GM21619 (cell line): ENCODE data around the gene ZBED5.

Experiments used
- ATAC-seq: cut with Tn5 transposase; IDR thresholded peaks from one replicate; pipeline ENCODE4 v1.9.1; 2021; ENCODE audit not compliant: unreplicated experiment

ZBED5 gene

DNA sequence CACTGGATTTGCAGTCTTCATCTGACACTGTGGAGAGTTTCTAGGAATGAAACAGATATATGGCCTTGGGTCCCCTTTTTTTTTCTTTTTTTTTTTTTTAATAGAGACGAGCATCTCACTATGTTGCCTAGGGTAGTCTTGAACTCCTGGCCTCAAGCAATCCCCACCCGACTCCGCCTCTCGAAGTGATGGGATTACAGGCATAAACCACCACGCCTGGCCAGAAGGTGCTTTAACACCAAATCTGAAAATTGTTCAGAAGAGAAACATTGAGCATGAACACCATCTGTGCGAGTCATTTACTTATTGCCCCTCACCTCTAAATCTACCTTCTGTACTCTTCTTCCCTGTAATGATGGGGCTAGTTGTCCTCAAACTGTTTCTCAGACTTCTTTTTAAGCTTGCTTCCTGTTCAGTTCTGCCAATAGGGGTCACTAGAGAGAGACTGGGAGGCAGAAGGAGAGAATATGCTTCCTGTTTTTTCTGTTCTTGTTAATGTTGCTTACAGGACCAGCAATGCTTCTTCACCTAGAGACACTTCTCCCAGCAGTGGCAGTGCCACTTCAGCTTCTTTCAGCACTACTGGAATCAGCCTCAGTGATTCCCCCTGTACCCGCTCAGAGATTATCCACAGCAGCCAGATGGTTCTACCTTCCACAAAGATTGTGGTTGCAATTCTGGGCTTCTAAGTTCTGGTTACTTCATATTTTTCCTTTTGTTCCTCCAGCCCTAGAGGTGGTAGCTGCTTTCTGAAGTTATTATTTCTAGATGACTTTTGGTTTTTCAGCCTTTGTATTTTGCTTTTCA, 20.8 kb upstream of the ZBED5 start:
- ATAC-seq: no peak

DNA sequence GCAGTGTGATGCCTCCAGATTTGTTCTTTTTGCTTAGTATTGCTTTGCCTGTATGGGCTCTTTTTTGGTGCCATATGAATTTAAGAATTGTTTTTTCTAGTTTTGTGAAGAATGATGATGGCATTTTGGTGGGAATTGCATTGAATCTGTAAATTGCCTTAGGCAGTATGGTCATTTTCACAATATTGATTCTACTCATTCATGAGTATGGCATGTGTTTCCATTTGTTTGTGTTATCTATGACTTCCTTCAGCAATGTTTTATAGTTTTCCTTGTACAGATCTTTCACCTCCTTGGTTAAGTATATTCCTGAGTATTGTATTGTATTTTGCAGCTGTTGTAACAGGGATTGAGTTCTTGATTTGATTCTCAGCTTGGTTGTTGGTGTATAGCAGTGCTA, 18.3 kb upstream of the ZBED5 start:
- ATAC-seq: no peak

DNA sequence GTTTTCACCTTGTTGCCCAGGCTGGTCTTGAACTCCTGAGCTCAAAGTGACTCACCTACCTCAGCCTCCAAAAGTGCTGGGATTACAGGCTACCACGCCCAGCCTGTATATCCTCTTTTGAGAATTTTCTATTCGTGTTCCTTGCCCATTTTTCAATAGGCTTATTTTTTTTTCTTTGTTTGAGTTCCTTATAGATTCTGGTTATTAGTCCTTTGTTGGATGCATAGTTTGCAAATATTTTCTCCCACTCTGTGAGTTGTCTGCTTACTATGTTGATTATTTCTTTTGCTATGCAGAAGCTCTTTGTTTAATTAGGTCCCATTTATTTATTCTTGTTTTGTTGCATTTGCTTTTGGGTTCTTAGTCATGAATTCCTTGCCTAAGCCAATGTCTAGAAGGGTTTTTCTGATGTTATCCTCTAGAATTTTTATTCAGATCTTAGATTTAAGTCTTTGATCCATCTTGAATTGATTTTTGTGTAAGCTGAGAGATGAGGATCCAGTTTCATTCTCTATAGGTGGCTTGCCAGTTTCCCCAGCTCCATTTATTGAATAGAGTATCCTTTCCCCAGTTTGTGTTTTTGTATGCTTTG, 17.7 kb upstream of the ZBED5 start:
- ATAC-seq: no peak

DNA sequence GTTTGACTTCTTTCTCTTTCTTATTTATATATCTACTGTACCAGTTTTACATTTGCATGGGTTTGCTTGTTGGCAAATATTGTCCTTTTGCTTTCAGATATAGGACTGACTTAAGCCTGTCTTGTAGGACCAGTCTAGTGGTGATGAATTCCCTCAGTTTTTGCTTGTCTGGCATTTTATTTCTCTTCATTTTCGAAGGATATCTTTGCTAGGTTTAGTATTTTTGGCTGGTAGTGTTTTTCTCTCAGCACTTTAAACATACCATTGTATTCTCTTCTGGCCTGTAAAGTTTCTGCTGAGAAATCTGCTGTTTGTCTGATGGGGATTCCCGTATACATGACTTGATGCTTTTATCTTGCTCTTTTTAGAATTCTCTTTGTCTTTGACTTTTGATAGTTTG, 14.2 kb upstream of the ZBED5 start:
- ATAC-seq: no peak

DNA sequence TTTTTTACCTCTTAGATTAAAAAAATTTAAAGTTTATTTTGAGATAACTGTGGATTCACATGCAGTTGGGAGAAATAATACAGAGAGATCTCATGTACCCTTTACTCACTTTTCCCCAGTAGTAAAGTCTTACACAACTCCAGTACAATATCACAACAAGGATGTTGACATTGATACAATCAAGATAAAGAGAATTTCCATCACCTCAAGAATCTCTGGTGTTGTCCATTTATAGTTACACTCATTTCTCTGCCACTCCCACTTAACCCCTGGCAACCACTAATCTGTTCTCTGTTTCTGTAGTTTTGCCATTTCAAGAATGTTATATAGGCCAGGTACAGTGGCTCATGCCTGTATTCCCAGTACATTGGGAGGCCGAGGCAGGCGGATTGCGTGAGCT, 10.5 kb upstream of the ZBED5 start:
- ATAC-seq: no peak

DNA sequence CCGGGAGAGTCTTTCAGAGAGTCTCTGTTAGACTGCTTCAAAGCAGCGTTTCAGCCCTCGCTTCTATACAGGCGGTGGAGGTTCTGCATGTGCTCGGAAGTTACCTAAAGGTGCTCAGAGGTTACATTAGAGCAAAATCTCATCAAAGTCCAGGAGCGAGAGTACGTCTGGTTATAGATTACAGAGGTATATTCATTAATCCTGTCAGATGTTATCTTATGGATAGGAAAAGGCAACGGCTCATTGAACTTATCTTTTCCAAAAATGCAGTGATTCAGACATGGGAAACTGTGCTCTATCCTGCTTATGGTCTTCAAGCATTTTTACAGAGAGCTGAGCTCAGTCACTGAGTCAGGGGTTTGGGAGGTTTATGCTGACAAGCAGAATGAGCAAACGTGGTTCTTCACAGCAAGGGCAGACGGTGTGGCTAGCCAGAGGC, 9.1 kb upstream of the ZBED5 start:
- no peak for ATAC-seq

DNA sequence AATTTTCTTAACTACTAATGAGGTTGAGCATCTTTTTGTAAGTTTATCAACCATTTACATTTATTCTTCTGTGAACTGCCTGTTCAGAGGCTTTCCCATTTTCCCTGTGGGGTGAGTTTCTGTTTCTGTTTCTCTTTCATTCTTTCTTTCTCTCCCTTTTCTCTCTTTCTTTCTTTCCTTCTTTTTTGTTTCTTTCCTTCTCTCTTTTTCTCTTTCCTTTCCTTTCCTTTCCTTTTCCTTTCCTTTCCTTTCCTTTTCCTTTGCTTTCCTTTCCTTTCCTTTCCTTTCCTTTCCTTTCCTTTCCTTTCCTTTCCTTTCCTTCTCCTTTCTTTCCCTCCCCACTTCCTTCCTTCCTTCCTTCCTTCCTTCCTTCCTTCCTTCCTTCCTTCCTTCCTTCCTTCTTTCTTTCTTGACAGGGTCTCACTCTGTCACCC, 8.0 kb upstream of the ZBED5 start:
- ATAC-seq: no peak

DNA sequence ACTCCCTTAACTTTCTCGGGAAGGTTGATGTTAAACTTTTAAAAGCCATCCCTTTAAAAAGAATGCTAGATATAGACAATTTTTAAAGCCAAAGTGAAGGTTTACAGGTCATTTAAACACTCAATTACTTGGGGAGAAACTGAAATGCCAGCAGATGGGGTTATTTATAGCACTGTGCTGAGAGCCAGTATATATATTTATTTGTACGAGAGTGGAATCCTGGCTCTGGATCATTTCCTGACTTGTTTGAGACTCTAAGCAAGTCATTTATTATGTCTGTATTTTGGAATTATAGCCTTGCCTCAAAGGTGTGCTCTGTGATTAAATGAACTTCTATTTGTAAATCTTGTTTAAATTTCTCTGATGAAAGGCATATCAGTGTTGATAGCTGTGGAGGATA, 6.8 kb upstream of the ZBED5 start:
- no peak for ATAC-seq

DNA sequence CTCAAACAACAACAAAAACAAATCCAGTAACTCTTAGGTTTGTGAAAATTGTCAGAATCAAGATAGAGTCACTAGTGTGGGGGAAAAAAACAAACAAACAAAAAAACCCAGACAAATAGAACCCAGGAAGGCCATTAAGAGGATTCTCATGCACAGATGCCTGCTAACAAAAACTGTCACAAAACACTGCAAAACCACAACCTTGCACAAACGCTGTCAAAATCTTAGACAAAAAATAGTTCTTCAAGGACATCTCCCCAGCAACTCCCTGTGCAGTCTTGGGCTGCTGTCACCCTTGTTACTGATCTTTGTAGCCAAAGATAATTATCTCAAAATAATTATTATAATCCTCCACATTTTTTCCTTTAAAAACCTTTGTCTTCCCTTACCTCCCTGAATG, 4.6 kb upstream of the ZBED5 start:
- ATAC-seq: no peak

DNA sequence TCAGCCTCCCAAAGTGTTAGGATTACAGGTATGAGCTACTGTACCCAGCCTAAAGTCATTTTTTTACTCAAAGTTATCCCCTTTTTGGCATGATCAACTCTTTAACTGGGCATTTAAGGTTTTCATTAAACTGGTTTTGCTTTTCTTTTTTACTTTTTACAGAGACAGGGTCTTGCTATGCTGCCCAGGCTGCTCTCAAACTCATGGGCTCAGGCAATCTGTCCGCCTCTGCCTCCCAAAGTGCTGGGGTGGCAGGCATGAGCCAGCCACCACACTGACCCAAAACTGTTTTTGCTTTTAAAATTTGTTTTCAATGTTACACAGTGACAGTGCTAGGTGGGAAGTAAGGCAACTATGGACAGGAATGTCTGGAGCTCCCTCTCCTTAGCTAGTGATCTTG, 3.9 kb upstream of the ZBED5 start:
- no peak for ATAC-seq

DNA sequence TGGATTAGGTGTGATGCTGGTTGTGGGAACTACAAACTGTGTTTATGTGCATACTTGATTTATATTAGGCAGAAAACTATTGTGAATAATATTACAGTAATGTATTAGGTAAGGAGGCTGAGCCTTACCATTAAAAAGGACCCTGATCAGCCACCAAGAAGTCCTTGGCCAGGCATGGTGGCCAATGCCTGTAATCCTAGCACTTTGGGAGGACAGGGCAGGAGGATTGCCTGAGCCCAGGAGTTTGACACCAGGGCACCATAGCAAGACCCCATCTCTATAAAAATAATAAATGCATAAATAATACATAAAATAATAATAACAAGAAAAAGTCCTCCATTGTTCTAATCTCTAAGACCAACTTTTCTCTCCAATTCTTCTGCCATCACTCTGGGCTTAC, 3.2 kb upstream of the ZBED5 start:
- ATAC-seq: no peak

DNA sequence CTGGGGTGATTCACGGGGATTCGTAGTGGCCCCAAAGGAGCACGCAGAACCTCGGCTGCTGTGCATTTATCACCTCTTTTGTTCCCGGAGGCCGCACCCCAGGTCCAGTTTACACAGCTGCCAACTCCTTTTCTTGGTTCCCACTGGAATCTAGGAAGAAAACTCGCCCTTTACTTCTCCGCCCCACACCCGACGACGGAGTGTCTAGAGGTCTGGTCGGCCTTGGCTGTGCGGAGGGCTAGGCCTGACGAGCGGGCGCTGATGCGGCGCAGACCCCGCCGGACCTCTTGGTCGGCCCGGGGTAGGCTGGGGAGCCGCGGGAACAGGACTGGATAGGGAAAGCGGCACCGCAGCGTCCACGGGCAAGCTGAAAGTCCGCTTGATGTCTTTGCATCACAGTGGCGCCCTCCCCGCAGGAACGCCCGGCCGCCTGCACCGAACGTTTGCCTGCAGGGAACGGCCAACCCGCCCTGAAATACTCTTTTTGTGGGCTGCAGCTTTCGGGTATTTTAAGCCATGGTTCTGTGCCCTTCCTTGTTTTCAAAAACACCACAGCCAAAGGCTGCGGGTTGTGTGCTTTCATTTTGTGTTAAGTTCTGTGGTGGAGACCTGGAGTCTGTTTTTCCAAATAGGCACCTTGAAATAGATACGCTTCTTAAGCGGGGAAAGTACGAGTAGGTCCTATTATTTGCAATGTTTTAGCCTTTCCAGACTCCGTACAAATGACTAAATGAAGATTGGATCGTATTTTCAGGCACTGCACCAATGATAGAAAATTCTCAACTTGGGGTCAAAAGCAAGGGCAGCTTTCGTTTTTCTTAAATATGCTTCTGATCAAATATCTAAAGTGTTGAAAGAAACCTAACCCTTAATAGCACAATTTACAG, 829 bp upstream of the ZBED5 start:
- peak; percentile 22 for ATAC-seq

DNA sequence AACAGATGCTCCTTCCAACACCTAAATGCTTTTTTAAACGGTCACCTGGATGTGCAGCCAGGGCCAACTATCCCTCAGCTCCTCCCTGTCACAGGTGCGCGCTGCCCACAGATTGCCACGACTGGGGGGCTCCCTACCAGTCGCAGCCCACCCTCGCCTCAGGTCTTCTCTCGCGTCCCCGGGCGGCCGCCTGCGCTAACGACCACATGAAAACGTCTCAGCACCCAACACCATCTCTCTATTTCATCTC, 469 bp downstream of the ZBED5 start:
- ATAC-seq: peak; percentile 11

DNA sequence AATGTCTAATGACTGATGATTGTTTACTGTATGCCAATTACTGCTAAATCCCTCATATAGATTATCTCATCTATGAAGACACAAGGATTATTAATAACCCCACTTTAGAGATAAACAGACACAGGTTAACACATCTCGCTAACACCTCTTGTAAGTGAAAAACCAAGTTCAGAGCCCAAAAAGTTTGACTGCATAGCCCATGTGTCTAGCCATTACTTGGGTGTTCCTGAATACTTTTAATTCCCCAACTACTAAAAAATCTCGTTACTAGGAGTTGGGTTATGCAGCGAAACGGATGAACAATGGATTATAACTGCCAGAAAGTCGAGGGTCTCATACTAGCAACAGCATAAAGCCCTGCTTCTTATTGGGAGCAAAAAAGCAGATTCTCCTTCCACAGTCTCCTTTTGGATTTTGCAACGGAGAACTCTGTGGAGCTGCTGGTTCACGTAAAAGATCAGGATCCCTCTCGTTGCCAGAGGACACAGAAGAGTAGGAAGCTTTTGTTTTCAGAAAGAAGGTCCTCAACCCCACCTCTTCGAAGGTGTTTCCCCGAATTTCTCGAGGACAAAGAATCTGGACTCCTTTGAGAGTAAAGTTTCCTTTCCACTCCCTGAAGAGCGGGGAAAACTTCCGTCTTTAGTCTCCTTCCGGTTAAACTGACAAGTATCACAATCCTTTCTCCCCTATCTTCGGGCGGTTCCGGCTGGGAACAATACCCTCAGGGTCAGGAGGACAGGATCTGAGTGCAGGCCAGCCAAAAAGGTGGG, 979 bp downstream of the ZBED5 start:
- ATAC-seq: no peak

DNA sequence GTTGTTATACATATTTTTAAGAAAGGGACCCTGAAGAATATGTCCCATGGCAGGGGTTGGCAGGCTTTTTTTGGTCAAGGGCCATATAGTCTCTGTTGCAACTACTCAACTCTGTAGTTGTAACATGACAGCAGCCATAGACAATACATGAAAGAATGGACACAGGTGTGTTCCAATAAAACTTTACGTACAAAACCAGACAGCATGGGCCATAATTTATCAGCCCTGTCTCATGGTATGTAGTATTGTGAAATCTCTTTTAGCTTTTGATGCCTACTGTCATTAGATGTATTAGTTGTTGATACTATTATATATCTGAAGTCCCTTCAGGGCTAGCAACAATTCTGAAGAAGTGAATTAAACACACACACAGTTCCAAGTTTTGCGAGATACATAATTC, 2.6 kb downstream of the ZBED5 start:
- no peak for ATAC-seq

DNA sequence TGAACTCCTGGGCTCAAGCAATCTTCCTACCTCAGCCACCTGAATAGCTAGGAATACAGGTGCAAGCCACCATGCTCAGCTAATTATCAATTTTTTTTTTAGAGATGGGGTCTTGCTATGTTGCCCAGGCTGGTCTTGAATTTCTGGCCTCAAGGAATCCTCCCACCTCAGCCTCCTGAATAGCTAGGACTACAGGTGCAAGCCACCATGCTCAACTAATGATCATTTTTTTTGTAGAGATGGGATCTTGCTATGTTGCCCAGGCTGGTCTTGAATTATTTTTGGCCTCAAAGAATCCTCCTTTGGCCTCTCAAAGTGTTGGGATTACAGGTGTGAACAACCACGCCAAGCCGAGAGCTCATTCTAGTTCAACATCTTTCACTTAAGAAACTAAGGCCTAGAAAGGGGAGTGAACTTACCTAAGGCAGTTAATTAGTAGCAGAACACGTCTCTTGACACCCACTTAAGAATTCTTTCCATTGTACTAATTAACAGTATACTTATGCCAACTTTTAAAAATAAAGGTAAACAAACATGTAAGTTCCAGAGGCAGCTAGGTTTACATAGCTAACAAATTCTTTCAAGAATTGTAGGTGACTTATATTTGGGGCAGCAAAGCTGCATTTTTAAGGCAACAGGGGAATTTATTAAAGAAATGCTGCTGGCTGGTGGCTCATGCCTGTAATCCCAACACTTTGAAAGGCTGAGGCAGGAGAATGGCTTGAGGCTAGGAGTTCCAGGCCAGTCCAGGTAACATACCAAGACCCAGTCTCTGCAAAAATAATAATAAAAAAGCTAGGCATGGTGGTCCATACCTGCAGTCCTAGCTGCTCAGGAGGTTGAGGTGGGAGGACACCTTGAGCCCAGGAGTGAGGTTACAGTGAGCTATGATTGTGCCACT, 9.6 kb downstream of the ZBED5 start:
- no peak for ATAC-seq

DNA sequence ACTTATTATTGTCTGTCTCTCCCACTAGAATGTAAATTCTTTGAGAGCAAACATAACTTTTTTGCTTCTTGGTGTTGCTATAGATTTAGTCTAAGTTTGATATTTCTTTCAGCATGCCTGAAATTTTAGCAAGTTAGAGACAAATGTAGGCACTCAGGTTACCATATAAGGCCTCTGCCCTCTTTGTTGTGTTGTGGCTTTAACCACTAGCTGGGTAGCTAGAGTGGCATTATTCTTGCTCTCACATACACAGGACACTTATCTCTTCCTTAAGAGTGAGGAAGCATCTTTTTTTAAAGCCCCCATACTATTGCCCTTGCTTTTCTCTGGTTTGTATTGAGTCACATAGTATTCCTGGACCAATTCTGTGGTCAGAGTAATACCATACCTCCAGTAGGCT, 11.2 kb downstream of the ZBED5 start:
- ATAC-seq: no peak

DNA sequence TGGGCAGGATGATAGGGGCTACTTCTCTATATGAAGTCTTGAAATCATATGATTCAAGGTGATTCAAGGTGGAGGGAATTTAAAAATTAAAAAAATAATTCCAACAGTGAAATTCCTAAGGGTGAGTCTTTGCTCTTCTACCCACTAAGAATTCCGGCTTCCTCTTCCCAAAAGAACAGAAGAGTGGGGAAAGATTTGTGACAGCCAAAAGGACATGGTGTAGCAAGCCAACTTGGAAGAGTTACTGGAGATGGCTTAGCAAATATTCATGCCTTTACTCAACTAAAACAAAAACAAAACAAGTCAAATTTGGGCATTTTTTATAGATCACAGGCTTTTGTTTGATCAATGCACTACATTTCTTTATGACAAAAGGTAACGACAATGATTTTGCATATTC, 12.3 kb downstream of the ZBED5 start:
- no peak for ATAC-seq

DNA sequence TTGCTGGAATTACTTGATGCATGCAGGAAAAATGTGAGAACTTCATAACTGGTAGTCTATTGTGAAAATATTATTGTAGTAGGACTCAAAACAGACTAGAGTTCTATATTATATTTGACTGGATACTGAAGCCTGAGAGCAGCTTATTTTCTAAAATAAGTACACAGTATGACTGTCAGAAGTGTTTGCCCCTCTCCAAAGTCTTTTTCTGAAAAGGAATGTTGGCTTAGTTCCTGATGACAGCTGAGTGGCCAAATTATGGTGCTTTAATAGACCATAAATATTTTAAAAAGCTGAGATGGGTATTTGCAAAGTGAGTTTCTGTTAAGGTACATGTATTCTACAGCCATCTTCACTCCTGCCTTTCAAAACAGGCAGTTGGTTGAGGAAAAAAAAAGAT, 13.1 kb downstream of the ZBED5 start:
- ATAC-seq: no peak

DNA sequence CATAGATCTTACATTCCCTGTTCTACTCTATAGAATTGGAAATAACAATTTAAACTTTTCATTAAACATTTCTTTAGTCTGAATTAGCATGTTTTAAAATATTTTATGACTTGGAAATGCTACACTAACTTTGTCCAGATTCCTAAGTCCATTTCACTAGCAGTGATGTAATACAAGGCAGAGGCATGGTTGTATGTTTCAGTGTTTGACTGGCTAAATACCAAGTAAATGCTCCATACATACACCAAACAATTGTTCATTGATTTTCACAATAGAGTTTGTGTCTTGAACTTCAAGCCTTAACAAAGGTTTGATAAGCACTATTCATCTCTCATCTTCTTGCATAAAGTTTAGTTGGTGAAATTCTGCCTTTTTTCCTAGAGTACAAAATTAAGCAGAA, 13.5 kb downstream of the ZBED5 start:
- ATAC-seq: no peak
